Measurements from ENCODE around the gene BRPF1. TPM values are rescaled to one million over a fixed set of nuclear protein-coding genes. Genes with fewer than 3 reads are reported as not detected.

BRPF1 gene
- polyA plus RNA-seq (2013): 11.6 TPM in 2 replicates

GRCh38 chr3:9731206-9732079, at the start of gene BRPF1:
Gene BRPF1, plus strand, starts transcription at chr3:9731735. Its CDS starts 2,406 bp downstream, at chr3:9734141.
- Histone ChIP-seq H3K27me3 (ENCODE audit: insufficient read depth, low read length) (no peaks in the 10 kb centered on the region), H3K4me2 (ENCODE audit: low read length) (peak within 1 kb of the TSS; percentile 88), H3K4ac (ENCODE audit: low read depth, low read length) (peak within 1 kb of the TSS; percentile 97), H4K12ac (ENCODE audit: low read depth, low read length) (peak within 1 kb of the TSS; percentile 93), H3K27ac (ENCODE audit: low read depth, low read length) (peak within 1 kb of the TSS; percentile 92), H2BK120ac (ENCODE audit: insufficient read depth, low read length, poor library complexity) (peak within 1 kb of the TSS; percentile 100), H3K79me2 (ENCODE audit: control insufficient read depth, insufficient read depth, low read length, poor library complexity) (peaks cover 17% of the 10 kb centered on the region), H3K14ac (ENCODE audit: low read length) (peak within 1 kb of the TSS; percentile 99), H2BK5ac (ENCODE audit: low read depth, low read length, poor library complexity) (peak within 1 kb of the TSS; percentile 100), H2BK12ac (ENCODE audit: low read length) (peak within 1 kb of the TSS; percentile 72), H3K9me3 (ENCODE audit: insufficient read depth, low read depth, low read length) (no peaks in the 10 kb centered on the region), H4K91ac (ENCODE audit: low read depth, low read length) (peak within 1 kb of the TSS; percentile 99), H3K4me1 (ENCODE audit: control insufficient read depth in 1 of 2, insufficient read depth in 2 of 2, low read length in 2 of 2) (peaks cover 8 to 10% of the 10 kb centered on the region in 2 experiments), H3K23ac (ENCODE audit: low read length) (no peak within 1 kb of the TSS), H4K8ac (ENCODE audit: low read depth, low read length) (peak within 1 kb of the TSS; percentile 99), H3K4me3 (ENCODE audit: low read depth, low read length) (peak within 1 kb of the TSS; percentile 97), H3K18ac (ENCODE audit: low read length) (peak within 1 kb of the TSS; percentile 92), H2AK5ac (ENCODE audit: low read length) (peak within 1 kb of the TSS; percentile 91), H2AFZ (ENCODE audit: insufficient read depth, low read length, poor library complexity) (peak within 1 kb of the TSS; percentile 99), H3K9ac (ENCODE audit: low read length) (peak within 1 kb of the TSS; percentile 96), H3K79me1 (ENCODE audit: low read length) (peaks cover 9% of the 10 kb centered on the region), H3K36me3 (ENCODE audit: control insufficient read depth in 1 of 2, insufficient read depth in 2 of 2, low read length in 2 of 2) (peaks cover 13 to 21% of the 10 kb centered on the region in 2 experiments)
- peak; percentile 97 to 99 for DNase-seq
- WGBS (ENCODE audit: extremely low coverage, insufficient coverage, insufficient read length): no CpG with 5 or more reads among the region's 88 CpGs

GRCh38 chr3:9682096-9682495, 49.4 kb upstream of the BRPF1 start:
- Histone ChIP-seq H3K14ac (ENCODE audit: low read length) (no peak overlapping the region), H2AK5ac (ENCODE audit: low read length) (no peak overlapping the region), H3K18ac (ENCODE audit: low read length) (no peak overlapping the region), H3K9me3 (ENCODE audit: insufficient read depth, low read depth, low read length) (no peaks in the 10 kb centered on the region), H4K91ac (ENCODE audit: low read depth, low read length) (no peak overlapping the region), H3K27me3 (ENCODE audit: insufficient read depth, low read length) (no peaks in the 10 kb centered on the region), H3K4me1 (ENCODE audit: control insufficient read depth in 1 of 2, insufficient read depth in 2 of 2, low read length in 2 of 2) (no peaks in the 10 kb centered on the region), H3K79me2 (ENCODE audit: control insufficient read depth, insufficient read depth, low read length, poor library complexity) (no peaks in the 10 kb centered on the region), H3K79me1 (ENCODE audit: low read length) (no peaks in the 10 kb centered on the region), H3K4ac (ENCODE audit: low read depth, low read length) (no peak overlapping the region), H3K36me3 (ENCODE audit: control insufficient read depth in 1 of 2, insufficient read depth in 2 of 2, low read length in 2 of 2) (peaks cover 72 to 79% of the 10 kb centered on the region in 2 experiments), H2BK12ac (ENCODE audit: low read length) (no peak overlapping the region), H4K12ac (ENCODE audit: low read depth, low read length) (no peak overlapping the region), H2AFZ (ENCODE audit: insufficient read depth, low read length, poor library complexity) (no peak overlapping the region), H3K4me2 (ENCODE audit: low read length) (no peak overlapping the region), H3K9ac (ENCODE audit: low read length) (no peak overlapping the region), H3K23ac (ENCODE audit: low read length) (no peak overlapping the region), H3K27ac (ENCODE audit: low read depth, low read length) (no peak overlapping the region), H2BK120ac (ENCODE audit: insufficient read depth, low read length, poor library complexity) (no peak overlapping the region), H3K4me3 (ENCODE audit: low read depth, low read length) (no peak overlapping the region), H4K8ac (ENCODE audit: low read depth, low read length) (no peak overlapping the region), H2BK5ac (ENCODE audit: low read depth, low read length, poor library complexity) (no peak overlapping the region)
- DNase-seq: no peak
- WGBS (ENCODE audit: extremely low coverage, insufficient coverage, insufficient read length): no CpG with 5 or more reads among the region's 6 CpGs

- no CpG with 5 or more reads among the region's 3 CpGs for WGBS (ENCODE audit: extremely low coverage, insufficient coverage, insufficient read length)
- no peaks in the 10 kb centered on the region for H3K79me2 ChIP-seq (ENCODE audit: control insufficient read depth, insufficient read depth, low read length, poor library complexity)
- H3K23ac ChIP-seq (ENCODE audit: low read length): no peak overlapping the region
- H2BK120ac ChIP-seq (ENCODE audit: insufficient read depth, low read length, poor library complexity): no peak overlapping the region
- no peak overlapping the region for H2BK12ac ChIP-seq (ENCODE audit: low read length)
- H4K91ac ChIP-seq (ENCODE audit: low read depth, low read length): no peak overlapping the region
- H2BK5ac ChIP-seq (ENCODE audit: low read depth, low read length, poor library complexity): no peak overlapping the region
- no peaks in the 10 kb centered on the region for H3K9me3 ChIP-seq (ENCODE audit: insufficient read depth, low read depth, low read length)
- H3K14ac ChIP-seq (ENCODE audit: low read length): no peak overlapping the region
- no peak overlapping the region for H3K27ac ChIP-seq (ENCODE audit: low read depth, low read length)
- no peak overlapping the region for H3K9ac ChIP-seq (ENCODE audit: low read length)
- H3K79me1 ChIP-seq (ENCODE audit: low read length): no peaks in the 10 kb centered on the region
- H3K4me2 ChIP-seq (ENCODE audit: low read length): no peak overlapping the region
- no peaks in the 10 kb centered on the region for H3K27me3 ChIP-seq (ENCODE audit: insufficient read depth, low read length)
- no peak overlapping the region for H3K18ac ChIP-seq (ENCODE audit: low read length)
- H4K8ac ChIP-seq (ENCODE audit: low read depth, low read length): no peak overlapping the region
- H3K4ac ChIP-seq (ENCODE audit: low read depth, low read length): no peak overlapping the region
- no peak overlapping the region for H3K4me3 ChIP-seq (ENCODE audit: low read depth, low read length)
- no peaks in the 10 kb centered on the region for H3K4me1 ChIP-seq (ENCODE audit: control insufficient read depth in 1 of 2, insufficient read depth in 2 of 2, low read length in 2 of 2)
- H4K12ac ChIP-seq (ENCODE audit: low read depth, low read length): no peak overlapping the region
- no peak overlapping the region for H2AK5ac ChIP-seq (ENCODE audit: low read length)
- peaks cover 74 to 83% of the 10 kb centered on the region in 2 experiments for H3K36me3 ChIP-seq (ENCODE audit: control insufficient read depth in 1 of 2, insufficient read depth in 2 of 2, low read length in 2 of 2)
- no peak overlapping the region for H2AFZ ChIP-seq (ENCODE audit: insufficient read depth, low read length, poor library complexity)
- DNase-seq: no peak
Measured at GRCh38 chr3:9683426-9683825, 48.1 kb upstream of the BRPF1 start.

- no peak overlapping the region for H3K27ac ChIP-seq (ENCODE audit: low read depth, low read length)
- no CpG with 5 or more reads among the region's 18 CpGs for WGBS (ENCODE audit: extremely low coverage, insufficient coverage, insufficient read length)
Measured at GRCh38 chr3:9685216-9686049, 46.1 kb upstream of the BRPF1 start.

More at GRCh38 chr3:9685216-9686049, 46.1 kb upstream of the BRPF1 start:
- Histone ChIP-seq H3K4me2 (ENCODE audit: low read length) (no peak overlapping the region), H2AK5ac (ENCODE audit: low read length) (no peak overlapping the region), H3K4me3 (ENCODE audit: low read depth, low read length) (no peak overlapping the region), H4K12ac (ENCODE audit: low read depth, low read length) (no peak overlapping the region), H3K18ac (ENCODE audit: low read length) (no peak overlapping the region), H3K27me3 (ENCODE audit: insufficient read depth, low read length) (no peaks in the 10 kb centered on the region), H3K14ac (ENCODE audit: low read length) (no peak overlapping the region), H2AFZ (ENCODE audit: insufficient read depth, low read length, poor library complexity) (no peak overlapping the region), H3K4me1 (ENCODE audit: control insufficient read depth in 1 of 2, insufficient read depth in 2 of 2, low read length in 2 of 2) (no peaks in the 10 kb centered on the region), H4K8ac (ENCODE audit: low read depth, low read length) (no peak overlapping the region), H2BK120ac (ENCODE audit: insufficient read depth, low read length, poor library complexity) (no peak overlapping the region), H3K36me3 (ENCODE audit: control insufficient read depth in 1 of 2, insufficient read depth in 2 of 2, low read length in 2 of 2) (peaks cover 75 to 84% of the 10 kb centered on the region in 2 experiments), H4K91ac (ENCODE audit: low read depth, low read length) (no peak overlapping the region), H3K23ac (ENCODE audit: low read length) (no peak overlapping the region), H3K79me2 (ENCODE audit: control insufficient read depth, insufficient read depth, low read length, poor library complexity) (no peaks in the 10 kb centered on the region), H3K79me1 (ENCODE audit: low read length) (no peaks in the 10 kb centered on the region), H3K4ac (ENCODE audit: low read depth, low read length) (no peak overlapping the region), H2BK12ac (ENCODE audit: low read length) (no peak overlapping the region), H3K9me3 (ENCODE audit: insufficient read depth, low read depth, low read length) (no peaks in the 10 kb centered on the region), H3K9ac (ENCODE audit: low read length) (no peak overlapping the region), H2BK5ac (ENCODE audit: low read depth, low read length, poor library complexity) (no peak overlapping the region)
- DNase-seq: no peak

All from trophoblast cell (in vitro differentiated cells and primary cell).